Embryonic facial prominence (tissue), 1 donor: ENCODE results near the gene LVRN.
A peak's percentile ranks its signal among the peaks of the same experiment; 100 is the strongest.

ENCODE experiments used
- DNase-seq: peaks from one replicate; pipeline ENCODE4 v3.0.0-alpha.2; 2016; ENCODE audit errors: extremely low spot score

LVRN gene

GRCh38 chr5:115956957-115957356 is 5.3 kb upstream of the LVRN start:
- DNase-seq: no peak

DNA sequence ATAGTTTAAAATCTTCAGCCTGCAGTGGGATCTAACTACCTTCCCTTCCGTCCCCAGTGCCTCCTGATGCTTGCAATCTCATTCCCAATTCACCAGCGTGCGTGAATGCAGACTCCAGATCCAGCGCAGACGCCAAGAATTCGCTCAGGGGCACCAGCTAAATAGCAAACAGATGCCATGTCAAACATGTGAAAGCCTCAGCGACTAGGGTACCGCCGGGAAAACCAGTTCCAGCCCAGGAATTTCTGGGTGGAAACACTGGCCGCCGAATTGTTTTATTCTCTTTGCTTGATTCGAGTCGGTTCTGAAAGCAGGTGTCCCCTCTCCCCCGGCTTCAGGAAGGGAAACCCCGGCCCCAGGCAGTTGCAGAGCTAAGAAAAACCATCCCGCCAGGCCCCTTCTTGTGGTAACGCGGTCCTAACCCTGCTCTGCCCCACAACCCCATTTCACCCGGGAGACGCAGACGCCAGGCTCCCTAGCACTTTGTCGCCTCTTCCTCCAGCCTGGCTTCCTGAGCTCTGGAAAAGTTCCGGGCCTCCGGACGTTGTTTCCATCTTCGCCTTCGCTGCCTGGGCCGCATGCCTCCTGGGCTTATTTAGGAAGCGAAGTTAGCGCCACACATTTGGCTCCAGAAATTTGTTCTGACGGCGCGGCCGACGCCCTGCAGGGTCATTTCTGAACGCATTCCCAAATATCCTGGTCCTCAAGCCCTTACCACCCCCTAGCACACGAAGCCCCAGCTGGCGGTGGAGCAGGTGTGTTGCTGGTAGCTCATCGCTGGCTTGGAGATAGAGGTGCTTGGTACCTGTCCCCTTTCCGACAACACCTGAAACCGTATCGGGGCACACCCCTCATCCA is 665 bp upstream of the LVRN start:
- peak; percentile 52 for DNase-seq

DNA sequence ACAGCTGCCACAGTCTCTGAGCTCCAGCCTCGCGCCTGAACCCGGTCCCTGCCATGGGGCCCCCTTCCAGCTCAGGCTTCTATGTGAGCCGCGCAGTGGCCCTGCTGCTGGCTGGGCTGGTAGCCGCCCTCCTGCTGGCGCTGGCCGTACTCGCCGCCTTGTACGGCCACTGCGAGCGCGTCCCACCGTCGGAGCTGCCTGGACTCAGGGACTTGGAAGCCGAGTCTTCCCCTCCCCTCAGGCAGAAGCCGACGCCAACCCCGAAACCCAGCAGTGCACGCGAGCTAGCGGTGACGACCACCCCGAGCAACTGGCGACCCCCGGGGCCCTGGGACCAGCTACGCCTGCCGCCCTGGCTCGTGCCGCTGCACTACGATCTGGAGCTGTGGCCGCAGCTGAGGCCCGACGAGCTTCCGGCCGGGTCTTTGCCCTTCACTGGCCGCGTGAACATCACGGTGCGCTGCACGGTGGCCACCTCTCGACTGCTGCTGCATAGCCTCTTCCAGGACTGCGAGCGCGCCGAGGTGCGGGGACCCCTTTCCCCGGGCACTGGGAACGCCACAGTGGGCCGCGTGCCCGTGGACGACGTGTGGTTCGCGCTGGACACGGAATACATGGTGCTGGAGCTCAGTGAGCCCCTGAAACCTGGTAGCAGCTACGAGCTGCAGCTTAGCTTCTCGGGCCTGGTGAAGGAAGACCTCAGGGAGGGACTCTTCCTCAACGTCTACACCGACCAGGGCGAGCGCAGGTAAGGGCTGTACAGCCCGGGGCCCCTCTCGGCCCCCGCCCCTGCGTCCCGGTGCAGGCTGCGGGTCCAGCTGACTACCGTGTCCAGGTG is 509 bp downstream of the LVRN start:
- DNase-seq: no peak

GRCh38 chr5:115963566-115963965 is 1.3 kb downstream of the LVRN start:
- no peak for DNase-seq

DNA sequence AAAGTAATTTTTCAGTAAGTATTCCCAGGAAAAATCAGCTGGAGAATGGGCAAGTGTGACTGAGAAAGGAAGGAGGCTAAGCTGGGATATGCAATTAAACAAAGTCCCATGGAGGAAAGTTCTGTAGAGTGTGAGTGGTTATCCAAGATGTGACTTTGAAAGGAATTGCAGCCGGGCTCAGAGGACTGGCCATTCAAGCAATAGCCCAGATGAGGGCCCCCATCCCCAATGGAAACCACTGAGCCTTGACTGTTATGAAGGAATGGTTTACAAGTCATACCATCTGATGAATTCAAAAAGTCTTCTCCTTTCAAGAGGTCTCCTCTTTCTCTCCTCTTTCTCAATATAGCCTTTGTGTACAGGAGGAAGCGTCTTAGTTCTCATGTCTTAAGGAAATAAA is 6.5 kb downstream of the LVRN start:
- DNase-seq: no peak

DNA sequence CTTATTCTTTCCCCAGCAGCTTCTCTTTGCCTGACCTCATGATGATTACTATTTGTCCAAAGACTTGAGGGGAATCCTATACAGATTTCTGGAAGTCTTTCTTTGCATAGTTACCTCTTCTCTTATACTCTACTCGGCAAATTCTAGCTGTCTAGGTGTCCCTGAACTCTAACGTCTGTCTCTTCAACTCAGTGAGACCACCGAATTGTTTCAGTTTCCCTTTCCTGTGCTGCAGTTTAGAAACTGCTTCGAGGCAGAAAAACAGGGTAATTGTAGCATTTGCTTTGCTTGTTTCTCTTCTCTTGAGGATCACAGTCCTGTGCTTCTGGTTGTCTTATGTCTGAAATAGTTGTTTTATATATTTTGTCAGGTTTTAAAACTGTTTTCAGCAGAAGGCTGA is 14.8 kb downstream of the LVRN start:
- DNase-seq: no peak

DNA sequence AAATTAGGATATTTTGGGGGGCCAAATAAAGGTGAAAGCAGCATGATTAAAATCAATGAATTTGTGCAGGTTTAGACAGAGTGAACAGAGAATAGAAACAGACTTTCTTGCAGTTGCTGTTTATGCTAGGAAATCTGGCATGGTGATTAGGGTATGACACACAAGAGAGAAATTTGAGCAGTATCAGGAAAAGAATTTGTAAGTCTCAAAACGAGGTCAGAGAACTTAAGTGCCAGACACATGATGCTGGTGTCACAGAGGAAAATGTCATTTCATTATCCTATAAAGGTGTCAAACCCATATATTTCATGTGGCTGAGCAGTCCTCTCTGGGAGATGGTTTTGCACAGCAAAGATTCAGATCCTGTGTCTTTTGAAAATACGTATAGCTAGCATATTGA is 15.7 kb downstream of the LVRN start:
- DNase-seq: no peak

DNA sequence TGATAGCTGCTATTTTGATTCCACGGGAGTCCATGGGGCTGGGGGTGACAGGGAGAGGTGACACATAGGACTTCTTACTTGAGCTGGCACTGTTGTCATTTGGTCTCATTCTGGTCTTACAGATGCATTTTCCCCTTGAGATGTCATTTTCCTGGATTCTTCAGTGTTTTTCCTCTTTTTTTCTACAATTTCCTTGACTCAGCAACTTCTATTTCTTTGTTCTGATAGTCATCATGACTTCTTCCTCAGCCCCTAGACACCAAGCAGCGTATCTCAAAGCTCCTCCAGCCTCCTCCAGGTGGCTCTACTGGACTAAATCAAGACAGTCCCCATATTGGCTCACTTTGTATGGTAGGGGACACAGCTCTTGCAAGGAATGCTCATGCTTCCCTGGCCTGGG is 16.5 kb downstream of the LVRN start:
- DNase-seq: no peak

DNA sequence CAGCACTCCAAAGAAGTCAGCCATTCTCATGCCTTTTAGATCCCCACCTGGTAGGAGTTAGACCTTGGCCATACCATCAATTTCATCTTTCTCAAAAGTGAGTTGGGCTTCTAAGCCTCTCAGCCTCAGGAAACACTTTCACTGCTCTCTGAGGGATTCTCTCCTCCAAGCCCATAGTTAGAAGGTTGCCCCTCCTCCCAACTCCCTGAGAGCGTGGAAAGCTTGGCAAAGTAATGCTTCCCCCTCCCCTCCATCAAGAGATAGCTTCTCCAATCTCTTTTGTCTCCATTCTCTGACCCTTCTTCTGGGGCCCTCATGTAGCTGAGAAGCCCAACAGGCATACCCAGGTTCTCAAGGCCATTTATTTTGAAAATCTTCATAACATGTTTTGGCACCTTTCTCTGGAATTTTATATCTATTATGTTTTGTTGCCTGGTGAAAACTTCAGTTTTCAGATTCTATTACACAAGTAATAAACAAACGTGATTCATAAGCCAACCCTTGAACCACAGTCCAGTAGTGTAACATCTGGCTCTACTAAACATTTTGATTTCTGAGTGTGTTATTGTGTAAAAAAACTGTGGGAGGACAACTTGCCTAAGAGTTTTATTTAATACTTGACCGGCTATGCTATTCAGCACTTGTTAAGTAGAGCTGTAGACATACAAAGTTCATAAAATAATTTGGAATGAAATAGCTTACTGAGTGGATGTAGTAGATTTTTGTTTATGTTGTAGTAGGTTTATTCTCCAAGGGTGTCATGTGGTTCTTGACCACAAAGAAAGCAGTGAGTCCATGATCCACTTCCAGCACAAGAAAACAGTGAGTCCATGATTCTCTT is 17.1 kb downstream of the LVRN start:
- no peak for DNase-seq

- no peak for DNase-seq
Measured at GRCh38 chr5:115983519-115983918, 21.2 kb downstream of the LVRN start.

DNA sequence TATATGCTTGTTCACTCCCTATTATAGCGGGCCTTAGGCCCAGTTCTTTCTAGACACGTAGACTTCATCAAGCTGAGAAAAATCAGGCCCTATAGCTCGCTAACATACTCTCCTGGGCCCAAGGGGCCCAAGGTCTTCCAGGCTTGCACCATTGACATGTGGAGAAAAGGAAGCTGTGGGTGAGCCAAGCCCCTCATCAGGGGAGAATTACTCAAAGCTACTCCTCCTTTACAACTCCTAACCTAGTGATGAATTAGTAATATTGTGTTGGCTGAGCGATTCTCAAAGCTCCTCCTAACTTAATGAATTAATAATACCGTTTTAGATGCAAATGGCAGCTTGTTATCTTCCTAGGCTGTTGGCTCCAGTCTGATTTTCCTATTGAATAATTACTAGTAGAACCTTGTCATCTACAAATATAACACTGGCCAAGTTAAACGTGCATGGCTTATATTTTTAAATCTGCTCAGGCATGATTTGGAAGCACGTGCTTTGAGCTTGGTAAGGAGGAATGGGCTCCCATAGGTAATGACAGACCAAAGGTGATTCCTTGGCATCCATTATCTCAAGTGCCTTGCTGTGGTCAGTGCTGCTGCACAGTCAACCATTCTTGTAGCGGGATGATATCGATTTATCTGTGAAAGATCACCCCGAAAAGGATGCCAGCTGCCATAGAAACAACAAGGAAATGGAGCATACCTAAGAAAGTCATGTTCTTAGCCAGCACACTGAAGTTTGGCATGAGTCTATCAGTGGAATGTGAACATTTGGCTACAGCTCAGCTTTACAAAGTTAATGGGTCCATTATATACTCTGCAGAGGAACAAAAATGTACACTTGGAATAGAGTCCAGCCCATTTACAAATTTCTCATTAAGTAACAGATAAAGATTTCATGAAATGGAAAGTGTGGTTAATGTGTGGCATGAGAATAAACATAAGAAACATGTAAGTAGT is 23.8 kb downstream of the LVRN start:
- no peak for DNase-seq

DNA sequence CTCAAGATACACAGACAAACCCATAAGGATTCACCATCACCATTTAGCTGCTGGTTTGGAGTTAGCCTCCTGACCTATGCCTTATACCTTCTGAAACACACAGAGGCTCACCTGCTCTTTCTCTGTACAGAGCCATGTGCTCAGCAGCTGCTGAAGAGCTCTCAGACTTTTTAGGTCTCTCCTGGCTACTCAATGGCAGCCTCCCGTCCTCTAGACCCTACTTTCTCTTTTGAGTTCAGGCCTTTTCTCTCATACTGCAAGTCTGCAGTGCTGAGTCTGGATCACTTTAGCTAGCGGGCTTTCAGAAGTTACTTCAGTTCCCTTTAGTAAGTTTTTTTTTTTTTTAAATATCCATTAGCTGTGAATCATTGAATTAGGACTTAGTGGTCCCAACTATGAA is 25.7 kb downstream of the LVRN start:
- no peak for DNase-seq

GRCh38 chr5:115992848-115993350 is 30.6 kb downstream of the LVRN start:
- DNase-seq: no peak

DNA sequence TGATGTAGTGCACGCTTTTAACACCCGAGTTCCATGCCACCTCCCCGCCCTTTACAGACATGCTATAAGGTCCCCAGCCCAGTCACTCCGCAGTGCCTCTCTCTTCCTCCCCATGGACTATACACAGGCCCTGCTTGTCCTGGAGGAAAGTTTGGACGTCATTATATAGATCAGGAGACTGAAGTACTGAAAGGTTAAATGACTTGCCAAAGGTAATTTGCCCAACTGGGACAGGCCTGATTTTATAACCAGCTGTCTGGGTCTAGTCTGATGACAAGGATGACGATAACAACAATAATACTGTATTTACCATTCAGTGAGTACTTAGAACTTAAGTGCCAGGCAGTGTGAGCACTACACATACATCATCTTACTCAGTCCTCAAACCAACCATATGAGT is 33.1 kb downstream of the LVRN start:
- no peak for DNase-seq

DNA sequence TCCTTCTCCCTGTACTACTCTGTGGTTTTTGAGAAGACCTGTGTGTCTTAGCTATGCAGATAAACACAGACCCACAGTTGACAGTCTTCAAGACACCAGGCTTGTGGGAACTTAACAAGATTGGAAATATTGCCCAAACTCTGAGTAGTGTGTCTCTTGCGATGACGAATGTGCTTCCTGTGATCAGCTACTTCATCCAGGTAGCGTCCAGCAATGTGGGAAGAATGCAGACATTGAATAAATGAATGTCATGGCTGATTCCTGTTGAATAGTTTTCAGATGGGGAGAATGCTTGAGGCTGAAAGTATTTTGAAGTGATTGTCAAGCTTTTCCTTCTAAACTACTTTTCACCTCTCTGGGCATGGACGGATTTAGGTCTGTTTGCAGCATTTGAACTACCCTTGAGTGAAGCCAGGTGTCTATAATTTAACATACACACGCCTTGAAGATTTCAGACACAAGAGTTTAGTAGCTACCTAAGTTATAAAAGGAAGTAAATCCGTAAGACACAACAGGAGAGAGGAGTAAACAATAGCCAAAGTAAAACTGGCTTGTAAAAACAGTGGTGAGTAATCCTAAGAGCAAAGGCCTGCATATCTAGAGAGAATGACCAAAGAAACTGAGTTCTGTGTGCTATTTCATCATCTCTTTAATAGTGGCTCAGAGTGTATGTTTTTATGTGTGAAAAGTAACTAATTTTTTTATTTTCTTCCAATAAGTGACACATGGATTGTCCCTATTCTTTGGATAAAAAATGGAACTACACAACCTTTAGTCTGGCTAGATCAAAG is 40.0 kb downstream of the LVRN start:
- no peak for DNase-seq

GRCh38 chr5:116004248-116004647 is 42.0 kb downstream of the LVRN start:
- no peak for DNase-seq

DNA sequence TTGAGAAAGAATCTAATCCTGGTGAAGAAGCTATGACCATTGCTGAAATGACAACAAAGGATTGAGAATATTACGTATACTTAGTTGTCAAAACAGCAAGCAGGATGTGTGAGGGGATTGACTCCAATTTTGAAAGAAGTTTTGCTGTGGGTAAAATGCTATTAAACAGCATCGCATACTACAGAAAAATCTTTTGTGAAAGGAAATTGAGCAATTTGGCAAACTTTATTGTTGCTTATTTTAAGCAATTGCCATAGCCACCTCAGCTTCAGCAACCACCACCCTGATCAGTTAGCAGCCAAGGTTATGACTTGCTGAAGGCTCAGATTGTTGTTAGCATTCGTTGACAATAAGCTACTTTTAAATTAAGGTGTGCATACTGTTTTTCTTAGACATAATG is 47.5 kb downstream of the LVRN start:
- DNase-seq: no peak

- DNase-seq: no peak
Measured at GRCh38 chr5:116011046-116011445, 48.8 kb downstream of the LVRN start.

- DNase-seq: no peak
Measured at GRCh38 chr5:116013207-116013785, 51.0 kb downstream of the LVRN start.

GRCh38 chr5:116013936-116014335 is 51.7 kb downstream of the LVRN start:
- no peak for DNase-seq
